Peyer's patch (tissue), 4 donors: Measurements from ENCODE around the gene TSPYL2. TPM values are rescaled to one million over a fixed set of nuclear protein-coding genes. Genes with fewer than 3 reads are reported as not detected.
A peak's percentile ranks its signal among the peaks of the same experiment; 100 is the strongest.

Source experiments
- DNase-seq, 3 donors: peaks; one replicate each; pipeline ENCODE4 v3.0.0-alpha.2; 2017 to 2019
- H3K27ac ChIP-seq, 4 donors: fragments of 200-600 bp; sonication (generic); one replicate each; pipeline ENCODE4 v1.5.1; 2016 to 2019
- H3K27me3 ChIP-seq, 2 donors: fragments of 200-600 bp; sonication (generic); one replicate each; pipeline ENCODE4 v1.5.1; 2019
- H3K36me3 ChIP-seq, 3 donors: fragments of 200-600 bp; sonication (generic); one replicate each; pipeline ENCODE4 v1.5.1; 2016 to 2019
- H3K4me1 ChIP-seq, 4 donors: fragments of 200-600 bp; sonication (generic); one replicate each; pipeline ENCODE4 v1.5.1; 2016 to 2019
- H3K4me3 ChIP-seq, 4 donors: fragments of 200-600 bp; sonication (generic); 1 replicate in 3 of 4; 2 replicates in 1 of 4; pipeline ENCODE4 v1.5.1; 2016 to 2019; ENCODE audit warnings: mild to moderate bottlenecking in 1 of 4
- H3K9me3 ChIP-seq, 4 donors: fragments of 200-600 bp; sonication (generic); one replicate each; pipeline ENCODE4 v1.5.1; 2016 to 2019; ENCODE audit warnings: mild to moderate bottlenecking in 1 of 4
- CTCF ChIP-seq, 6 experiments: fragments of 450-650 bp in 4 of 6; fragments of 200-600 bp in 2 of 6; sonication (generic) in 1 of 6; IDR thresholded peaks; one replicate each; pipeline ENCODE4 v1.5.1; 2017 to 2019; ENCODE audit warnings: antibody characterized with exemption in 6 of 6, mild to moderate bottlenecking in 3 of 6, moderate library complexity in 1 of 6
- POLR2A ChIP-seq, 2 donors: fragments of 450-650 bp; IDR thresholded peaks; one replicate each; pipeline ENCODE4 v1.5.1; 2017; ENCODE audit warnings: antibody characterized with exemption in 2 of 2, mild to moderate bottlenecking in 2 of 2, moderate library complexity in 2 of 2
- total RNA-seq, 4 donors: library from RNA; depleted of rRNA; stranded (reverse); fragments of >200 nt; gene quantifications; one replicate each; pipeline ENCODE4 v1.1.0, GENCODE V29; 2016

TSPYL2 gene
- 100 to 1,000 TPM in 1 of 4 donors, 10 to 100 TPM in 3; 14.4 to 241 (median 37.1) TPM for total RNA-seq

- peak; percentile 92 to 96 (median 92) for DNase-seq
- Histone ChIP-seq H3K27me3 (no peaks in the 10 kb centered on the region), H3K4me1 (no peaks in the 10 kb centered on the region), H3K4me3 (peak within 1 kb of the TSS; percentile 65 to 84 (median 76)), H3K36me3 (peaks cover 0 to 6% (median 0%) of the 10 kb centered on the region in 3 donors), H3K9me3 (no peaks in the 10 kb centered on the region), H3K27ac (peak within 1 kb of the TSS; percentile 88 to 95 (median 93))
- TF ChIP-seq CTCF (IDR thresholded peaks at IDR 0.05) (no peak), POLR2A (IDR thresholded peaks at IDR 0.05) (peak; percentile 97 to 98)
Observed at GRCh38 chrX:53081925-53082772, at the start of gene TSPYL2. TSPYL2 (plus strand) TSS chrX:53082367; CDS start chrX:53082499, 132 bp downstream.

- TF ChIP-seq POLR2A (IDR thresholded peaks at IDR 0.05) (no peak), CTCF (IDR thresholded peaks at IDR 0.05) (no peak)
- Histone ChIP-seq H3K36me3 (no peaks in the 10 kb centered on the region), H3K9me3 (no peaks in the 10 kb centered on the region), H3K4me3 (no peak overlapping the region), H3K27me3 (no peaks in the 10 kb centered on the region), H3K27ac (no peak overlapping the region), H3K4me1 (no peaks in the 10 kb centered on the region)
- no peak for DNase-seq
Observed at GRCh38 chrX:53036149-53036548, 46.0 kb upstream of the TSPYL2 start.

GRCh38 chrX:53039236-53039635, 42.9 kb upstream of the TSPYL2 start:
- Histone ChIP-seq H3K27ac (no peak overlapping the region), H3K9me3 (no peaks in the 10 kb centered on the region), H3K4me1 (no peaks in the 10 kb centered on the region), H3K36me3 (no peaks in the 10 kb centered on the region), H3K27me3 (no peaks in the 10 kb centered on the region), H3K4me3 (no peak overlapping the region)
- no peak for TF ChIP-seq POLR2A (IDR thresholded peaks at IDR 0.05)
- no peak for TF ChIP-seq CTCF (IDR thresholded peaks at IDR 0.05)
- no peak for DNase-seq

- Histone ChIP-seq H3K36me3 (no peaks in the 10 kb centered on the region), H3K27me3 (no peaks in the 10 kb centered on the region), H3K9me3 (no peaks in the 10 kb centered on the region), H3K27ac (no peak overlapping the region), H3K4me3 (no peak overlapping the region), H3K4me1 (no peaks in the 10 kb centered on the region)
- no peak for DNase-seq
- TF ChIP-seq POLR2A (IDR thresholded peaks at IDR 0.05) (no peak), CTCF (IDR thresholded peaks at IDR 0.05) (no peak)
Observed at GRCh38 chrX:53044995-53045394, 37.2 kb upstream of the TSPYL2 start.

- no peak overlapping the region for H3K4me3 ChIP-seq
- H3K4me1 ChIP-seq = no peaks in the 10 kb centered on the region
- H3K27ac ChIP-seq = no peak overlapping the region
- H3K36me3 ChIP-seq = no peaks in the 10 kb centered on the region
- TF ChIP-seq POLR2A (IDR thresholded peaks at IDR 0.05) = no peak
- no peak for TF ChIP-seq CTCF (IDR thresholded peaks at IDR 0.05)
- H3K27me3 ChIP-seq = no peaks in the 10 kb centered on the region
- DNase-seq = no peak
- no peaks in the 10 kb centered on the region for H3K9me3 ChIP-seq
Observed at GRCh38 chrX:53047228-53047627, 34.9 kb upstream of the TSPYL2 start.
